ENCODE results near the gene GTPBP8.

DNA sequence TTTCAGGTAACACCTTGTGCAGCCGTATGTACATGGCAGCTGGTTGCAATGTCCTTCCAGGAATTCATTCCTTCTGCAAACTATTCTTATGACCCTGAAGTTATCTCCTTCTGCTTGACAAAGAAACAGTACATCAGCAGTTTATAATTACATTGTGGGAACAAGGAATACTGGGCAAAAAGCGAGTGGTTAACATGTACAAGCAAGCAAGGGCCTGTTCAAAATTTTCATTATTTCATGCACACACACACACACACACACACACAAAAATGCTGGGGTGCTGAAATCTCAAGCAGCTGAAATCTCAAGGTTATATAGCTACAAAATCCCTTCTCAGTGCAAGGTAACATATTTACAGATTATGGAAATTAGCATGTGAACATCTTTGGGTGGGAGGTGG, 30.7 kb downstream of the GTPBP8 start:
- no peak for TF ChIP-seq CTCF (conservative IDR thresholded peaks at IDR 0.05 in 1 of 2, IDR thresholded peaks at IDR 0.05 in 1 of 2; ENCODE audit: low read depth in 1 of 2, low read length in 2 of 2)
- no peak for TF ChIP-seq EZH2 (IDR thresholded peaks at IDR 0.05; ENCODE audit: low read length, missing control alignments)

Measured in fibroblast of lung (primary cell).